H9 (cell line): Measurements from ENCODE around the gene ACAP3. TPM values are rescaled to one million over a fixed set of nuclear protein-coding genes. Genes with fewer than 3 reads are reported as not detected.

Source experiments
- DNase-seq: peaks from one replicate; pipeline ENCODE4 v3.0.0-alpha.2; 2017
- H2AFZ ChIP-seq: one replicate; pipeline ENCODE4 v1.6.1; 2013; ENCODE audit warnings: mild to moderate bottlenecking, low read length, control low read depth, moderate library complexity
- H2AK5ac ChIP-seq: 2 replicates; pipeline ENCODE4 v1.6.1; 2013; ENCODE audit warnings: low read length, control low read depth, mixed read lengths; ENCODE audit not compliant: insufficient read length
- H2BK120ac ChIP-seq: one replicate; pipeline ENCODE4 v1.6.1; 2013; ENCODE audit warnings: low read depth, mild to moderate bottlenecking, low read length, control low read depth, inconsistent platforms; ENCODE audit not compliant: poor library complexity, severe bottlenecking
- H2BK12ac ChIP-seq: 2 replicates; pipeline ENCODE4 v1.6.1; 2013; ENCODE audit warnings: low read length, control low read depth, mixed read lengths, low read depth; ENCODE audit not compliant: insufficient read length
- H2BK15ac ChIP-seq: 2 replicates; pipeline ENCODE4 v1.6.1; 2013; ENCODE audit warnings: low read depth, low read length, control low read depth
- H2BK20ac ChIP-seq: one replicate; pipeline ENCODE4 v1.6.1; 2013; ENCODE audit warnings: low read depth, mild to moderate bottlenecking, low read length, control low read depth, inconsistent platforms; ENCODE audit not compliant: poor library complexity, severe bottlenecking
- H2BK5ac ChIP-seq: 2 replicates; pipeline ENCODE4 v1.6.1; 2013; ENCODE audit warnings: low read length, control low read depth, mixed read lengths; ENCODE audit not compliant: insufficient read length
- H3K14ac ChIP-seq: 2 replicates; pipeline ENCODE4 v1.6.1; 2013; ENCODE audit warnings: low read length, control low read depth; ENCODE audit not compliant: insufficient read depth
- H3K18ac ChIP-seq: 2 replicates; pipeline ENCODE4 v1.6.1; 2013; ENCODE audit warnings: low read depth, mild to moderate bottlenecking, mixed read lengths, low read length, control low read depth; ENCODE audit not compliant: insufficient read length
- H3K23ac ChIP-seq: 2 replicates; pipeline ENCODE4 v1.6.1; 2013; ENCODE audit warnings: low read length, control low read depth, mixed read lengths, low read depth; ENCODE audit not compliant: insufficient read length
- H3K23me2 ChIP-seq: 2 replicates; pipeline ENCODE4 v1.6.1; 2013; ENCODE audit warnings: low read depth, mild to moderate bottlenecking, mixed read lengths, low read length, control low read depth; ENCODE audit not compliant: insufficient read length, poor library complexity, severe bottlenecking
- H3K27ac ChIP-seq: 2 replicates; pipeline ENCODE4 v1.5.1; 2013; ENCODE audit warnings: low read length, control low read depth, mixed read lengths, low read depth; ENCODE audit not compliant: insufficient read length
- H3K27me3 ChIP-seq: 2 replicates; pipeline ENCODE4 v1.6.1; 2013; ENCODE audit warnings: low read length, control low read depth, inconsistent platforms; ENCODE audit not compliant: insufficient read depth
- H3K4ac ChIP-seq: 2 replicates; pipeline ENCODE4 v1.6.1; 2013; ENCODE audit warnings: low read depth, mild to moderate bottlenecking, control low read depth, inconsistent platforms, low read length, moderate library complexity
- H3K4me1 ChIP-seq: 2 replicates; pipeline ENCODE4 v1.6.1; 2013; ENCODE audit warnings: low read length, control low read depth, inconsistent platforms; ENCODE audit not compliant: insufficient read depth
- H3K4me2 ChIP-seq: 2 replicates; pipeline ENCODE4 v1.6.1; 2013; ENCODE audit warnings: low read length, control low read depth, mixed read lengths; ENCODE audit not compliant: insufficient read length, insufficient read depth
- H3K56ac ChIP-seq: 2 replicates; pipeline ENCODE4 v1.6.1; 2013; ENCODE audit warnings: low read depth, mild to moderate bottlenecking, mixed read lengths, low read length, control low read depth; ENCODE audit not compliant: insufficient read length
- H3K79me1 ChIP-seq: 2 replicates; pipeline ENCODE4 v1.6.1; 2013; ENCODE audit warnings: low read depth, mild to moderate bottlenecking, moderate library complexity, low read length, control low read depth, inconsistent platforms; ENCODE audit not compliant: insufficient read depth, poor library complexity, severe bottlenecking
- H3K79me2 ChIP-seq: 2 replicates; pipeline ENCODE4 v1.6.1; 2013; ENCODE audit warnings: low read length, control low read depth, inconsistent platforms; ENCODE audit not compliant: insufficient read depth
- H3K9ac ChIP-seq: 2 replicates; pipeline ENCODE4 v1.6.1; 2013; ENCODE audit warnings: low read length, control low read depth, mixed read lengths; ENCODE audit not compliant: insufficient read length; ENCODE audit errors: extremely low read depth
- H3K9me3 ChIP-seq: one replicate; pipeline ENCODE4 v1.6.1; 2013; ENCODE audit warnings: low read depth, low read length, inconsistent platforms; ENCODE audit not compliant: control insufficient read depth
- H3T11ph ChIP-seq: one replicate; pipeline ENCODE4 v1.6.1; 2013; ENCODE audit warnings: mild to moderate bottlenecking, low read length, control low read depth, inconsistent platforms
- H4K20me1 ChIP-seq: one replicate; pipeline ENCODE4 v1.6.1; 2013; ENCODE audit not compliant: control insufficient read depth, insufficient read length, insufficient read depth
- H4K5ac ChIP-seq: 2 replicates; pipeline ENCODE4 v1.6.1; 2013; ENCODE audit warnings: low read depth, mild to moderate bottlenecking, mixed read lengths, low read length, control low read depth; ENCODE audit not compliant: insufficient read length
- H4K8ac ChIP-seq: replicated peaks from 2 replicates; pipeline ENCODE4 v1.6.1; 2013; ENCODE audit warnings: low read length, control low read depth, mixed read lengths, low read depth; ENCODE audit not compliant: insufficient read length
- H4K91ac ChIP-seq: 2 replicates; pipeline ENCODE4 v1.6.1; 2013; ENCODE audit warnings: low read depth, mild to moderate bottlenecking, moderate library complexity, mixed read lengths, low read length, control low read depth; ENCODE audit not compliant: insufficient read length
- H3K27ac Mint-ChIP-seq, 3 experiments: 2 replicates in 2 of 3; 3 replicates in 1 of 3; pipeline ENCODE4 v1.8.0; 2020 to 2021; ENCODE audit warnings: mixed read lengths in 3 of 3, mild to moderate bottlenecking in 1 of 3, moderate library complexity in 1 of 3
- H3K27me3 Mint-ChIP-seq: 2 replicates; pipeline ENCODE4 v1.8.0; 2021; ENCODE audit warnings: low read depth, mild to moderate bottlenecking, moderate library complexity, mixed read lengths
- H3K36me3 Mint-ChIP-seq, 3 experiments: 2 replicates in 2 of 3; 3 replicates in 1 of 3; pipeline ENCODE4 v1.8.0; 2020 to 2021; ENCODE audit warnings: low read depth in 3 of 3, mixed read lengths in 3 of 3; ENCODE audit not compliant: insufficient read depth in 1 of 3
- H3K4me1 Mint-ChIP-seq, 2 experiments: 2 replicates each; pipeline ENCODE4 v1.8.0; 2020; ENCODE audit warnings: mixed read lengths in 2 of 2
- H3K4me3 Mint-ChIP-seq, 2 experiments: 2 replicates in 1 of 2; 3 replicates in 1 of 2; pipeline ENCODE4 v1.8.0; 2020 to 2021; ENCODE audit warnings: mild to moderate bottlenecking in 2 of 2, mixed read lengths in 2 of 2, moderate library complexity in 1 of 2
- H3K9me3 Mint-ChIP-seq, 2 experiments: 2 replicates in 1 of 2; 3 replicates in 1 of 2; pipeline ENCODE4 v1.8.0; 2020; ENCODE audit warnings: mild to moderate bottlenecking in 2 of 2, mixed read lengths in 2 of 2, moderate library complexity in 1 of 2
- CTCF ChIP-seq: fragments of 200-600 bp; sonication (generic); conservative IDR thresholded peaks from 3 replicates; pipeline ENCODE4 v1.8.0; 2021; ENCODE audit warnings: antibody characterized with exemption, mild to moderate bottlenecking
- WGBS: extraction: QIAGEN DNeasy Blood & Tissue Kit; methylation state at CpG from one replicate; pipeline ENCODE4 v1.1.7; 2013; ENCODE audit warnings: missing lambda C conversion rate, low lambda C conversion rate, mixed read lengths; ENCODE audit not compliant: insufficient read length; ENCODE audit errors: extremely low coverage; 5-methylcytosine and 5-hydroxymethylcytosine counted together
- total RNA-seq: library from RNA; stranded (reverse); gene quantifications from 2 replicates; pipeline ENCODE4 v1.2.1, GENCODE V29; 2021

The ACAP3 gene
- total RNA-seq, 1 experiment from 2014 or later = 41.4 TPM

GRCh38 chr1:1322952-1323351 is 15.2 kb upstream of the ACAP3 start:
- H2BK5ac ChIP-seq = no peak overlapping the region
- H3K4me1 ChIP-seq = no peaks in the 10 kb centered on the region
- H3K18ac ChIP-seq = no peak overlapping the region
- peaks cover 8% of the 10 kb centered on the region for H3K23me2 ChIP-seq
- no peak overlapping the region for H3K23ac ChIP-seq
- no peak overlapping the region for H3K27ac ChIP-seq
- no peak overlapping the region for H2AK5ac ChIP-seq
- no peak overlapping the region for H3K9ac ChIP-seq
- no peak for TF ChIP-seq CTCF
- no peaks in the 10 kb centered on the region for H3K9me3 ChIP-seq
- no peak overlapping the region for H3K56ac ChIP-seq
- H3K79me1 ChIP-seq = peaks cover 8% of the 10 kb centered on the region
- whole genome bisulfite sequencing = no CpG with 5 or more reads among the region's 10 CpGs
- Mint-ChIP-seq H3K4me3 (peak overlapping the region; percentile 80 to 88), H3K9me3 (no peaks in the 10 kb centered on the region), H3K27ac (peak overlapping the region in 1 of 3 experiments; percentile 78; a peak in 1 of 7 replicates), H3K27me3 (no peaks in the 10 kb centered on the region), H3K4me1 (peaks cover 2 to 14% of the 10 kb centered on the region in 2 experiments), H3K36me3 (peaks cover 12 to 33% (median 28%) of the 10 kb centered on the region in 3 experiments; a peak in 6 of 7 replicates)
- H3K27me3 ChIP-seq = no peaks in the 10 kb centered on the region
- H2BK12ac ChIP-seq = no peak overlapping the region
- no peak overlapping the region for H3K4ac ChIP-seq
- H2BK20ac ChIP-seq = no peak overlapping the region
- H3T11ph ChIP-seq = no peak overlapping the region
- no peak overlapping the region for H2BK15ac ChIP-seq
- no peak overlapping the region for H3K4me2 ChIP-seq
- no peak overlapping the region for H2BK120ac ChIP-seq
- no peak overlapping the region for H4K8ac ChIP-seq
- H4K20me1 ChIP-seq = peaks cover 5% of the 10 kb centered on the region
- no peak for DNase-seq
- H2AFZ ChIP-seq = no peak overlapping the region
- H3K14ac ChIP-seq = no peak overlapping the region
- peaks cover 17% of the 10 kb centered on the region; the same call in 1 of the 2 replicates for H3K79me2 ChIP-seq
- H4K91ac ChIP-seq = no peak overlapping the region
- no peak overlapping the region for H4K5ac ChIP-seq
